Endodermal cell (in vitro differentiated cells): Measurements from ENCODE around the gene IAH1. TPM values are rescaled to one million over a fixed set of nuclear protein-coding genes. Genes with fewer than 3 reads are reported as not detected.

ENCODE experiments used
- DNase-seq: peaks from one replicate; pipeline ENCODE4 v3.0.0-alpha.2; 2017
- H3K27ac ChIP-seq: 2 replicates; pipeline ENCODE4 v1.5.1; 2013; ENCODE audit warnings: mild to moderate bottlenecking, low read depth, low read length, moderate library complexity
- H3K27me3 ChIP-seq: 2 replicates; pipeline ENCODE4 v1.6.1; 2013; ENCODE audit warnings: mild to moderate bottlenecking, low read length, moderate library complexity; ENCODE audit not compliant: insufficient read depth, control insufficient read depth, poor library complexity, severe bottlenecking
- H3K36me3 ChIP-seq: 2 replicates; pipeline ENCODE4 v1.7.0; 2013; ENCODE audit warnings: mild to moderate bottlenecking, low read length, moderate library complexity; ENCODE audit not compliant: control insufficient read depth, insufficient read depth
- H3K4me1 ChIP-seq: one replicate; pipeline ENCODE4 v1.7.0; 2013; ENCODE audit warnings: low read length; ENCODE audit not compliant: control insufficient read depth, insufficient read depth
- H3K4me3 ChIP-seq: 2 replicates; pipeline ENCODE4 v1.5.1; 2013; ENCODE audit warnings: mild to moderate bottlenecking, low read length, moderate library complexity
- H3K9ac ChIP-seq: 2 replicates; pipeline ENCODE4 v1.6.1; 2013; ENCODE audit warnings: mild to moderate bottlenecking, low read length, moderate library complexity; ENCODE audit not compliant: poor library complexity, severe bottlenecking; ENCODE audit errors: extremely low read depth
- H3K9me3 ChIP-seq: 2 replicates; pipeline ENCODE4 v1.6.1; 2013; ENCODE audit warnings: mild to moderate bottlenecking, low read length, moderate library complexity; ENCODE audit not compliant: control insufficient read depth
- H3K27ac Mint-ChIP-seq: 2 replicates; pipeline ENCODE4 v1.8.0; 2020; ENCODE audit warnings: mixed read lengths
- H3K27me3 Mint-ChIP-seq: 2 replicates; pipeline ENCODE4 v1.8.0; 2021; ENCODE audit warnings: mild to moderate bottlenecking, mixed read lengths; ENCODE audit not compliant: insufficient read depth
- H3K36me3 Mint-ChIP-seq: 2 replicates; pipeline ENCODE4 v1.8.0; 2020; ENCODE audit warnings: low read depth, mixed read lengths
- H3K4me1 Mint-ChIP-seq: 2 replicates; pipeline ENCODE4 v1.8.0; 2020; ENCODE audit warnings: mixed read lengths
- H3K4me3 Mint-ChIP-seq: 2 replicates; pipeline ENCODE4 v1.8.0; 2020; ENCODE audit warnings: mild to moderate bottlenecking, moderate library complexity, mixed read lengths
- H3K9me3 Mint-ChIP-seq: 2 replicates; pipeline ENCODE4 v1.8.0; 2020; ENCODE audit warnings: mild to moderate bottlenecking, mixed read lengths
- WGBS, 2 experiments: methylation state at CpG; one replicate each; pipeline versions ENCODE4 v1.1.5 to v1.1.7; 2013; ENCODE audit warnings: missing lambda C conversion rate in 2 of 2, mixed read lengths in 1 of 2; ENCODE audit not compliant: insufficient coverage in 1 of 2, insufficient read length in 1 of 2; 5-methylcytosine and 5-hydroxymethylcytosine counted together
- total RNA-seq, 2 donors: library from RNA; stranded (reverse); fragmentation: NEBNext Ultra II Directional in 1 of 2; extraction: Animal tissue kit (Norgen Biotek cat#: 25700) in 1 of 2; gene quantifications; 2 replicates in 1 of 2; 3 replicates in 1 of 2; pipeline ENCODE4 v1.2.1, GENCODE V29; 2021
- TF ChIP-seq, protein P1 (sequence below): fragments of 200-600 bp; sonication (generic); conservative IDR thresholded peaks from 2 replicates; pipeline ENCODE4 v1.5.0; 2021; ENCODE audit warnings: antibody characterized with exemption, mild to moderate bottlenecking

Gene IAH1
- total RNA-seq, 2 donors from 2014 or later = 33.6 to 50.6 TPM

DNA sequence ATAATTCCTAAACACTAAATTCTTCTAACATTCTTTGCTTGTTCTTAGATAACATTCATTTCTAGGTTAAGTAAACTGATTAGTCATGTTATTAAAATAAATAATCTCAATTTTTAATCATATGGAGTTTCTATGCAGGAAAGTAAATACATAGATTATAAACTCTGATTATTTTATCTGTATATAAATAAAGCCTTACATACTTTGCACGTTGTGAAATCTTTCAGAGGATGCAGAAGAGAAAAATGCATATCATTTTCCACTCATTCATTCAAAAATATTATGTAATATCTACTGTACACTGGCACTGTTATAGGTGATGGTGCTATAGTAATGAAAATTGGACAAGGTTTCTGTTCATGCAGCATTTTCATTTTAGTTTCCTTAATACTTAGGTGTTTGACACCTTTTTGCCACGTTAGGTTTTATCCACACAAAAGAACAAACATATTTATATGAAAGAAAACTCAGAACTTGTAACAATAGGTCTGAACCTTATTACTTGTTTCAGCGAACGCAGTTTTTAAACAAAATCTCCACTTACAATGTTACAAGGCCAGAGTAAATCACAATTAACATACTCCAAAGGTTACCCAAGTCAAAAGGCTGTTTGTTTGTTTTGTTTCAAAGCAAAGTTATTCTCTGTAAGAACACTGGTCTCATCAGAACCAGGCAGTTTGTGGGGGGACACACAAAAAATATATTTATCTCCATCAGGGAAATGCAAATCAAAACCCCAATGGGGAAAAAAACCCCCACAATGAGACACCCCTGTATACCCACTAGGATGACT lies 53.8 kb downstream of the IAH1 start:
- Histone ChIP-seq H3K9me3 (no peaks in the 10 kb centered on the region), H3K36me3 (peaks cover 88% of the 10 kb centered on the region), H3K4me1 (no peaks in the 10 kb centered on the region), H3K4me3 (no peak overlapping the region), H3K9ac (no peak overlapping the region), H3K27ac (no peak overlapping the region), H3K27me3 (no peaks in the 10 kb centered on the region)
- Mint-ChIP-seq H3K27ac (no peak overlapping the region), H3K36me3 (peaks cover 62% of the 10 kb centered on the region), H3K27me3 (no peaks in the 10 kb centered on the region), H3K9me3 (no peaks in the 10 kb centered on the region), H3K4me3 (no peak overlapping the region), H3K4me1 (no peaks in the 10 kb centered on the region)
- WGBS, 2 experiments = 100% methylated on average over 2 to 3 of the region's 4 CpGs
- DNase-seq = no peak
- TF ChIP-seq, protein P1, sequence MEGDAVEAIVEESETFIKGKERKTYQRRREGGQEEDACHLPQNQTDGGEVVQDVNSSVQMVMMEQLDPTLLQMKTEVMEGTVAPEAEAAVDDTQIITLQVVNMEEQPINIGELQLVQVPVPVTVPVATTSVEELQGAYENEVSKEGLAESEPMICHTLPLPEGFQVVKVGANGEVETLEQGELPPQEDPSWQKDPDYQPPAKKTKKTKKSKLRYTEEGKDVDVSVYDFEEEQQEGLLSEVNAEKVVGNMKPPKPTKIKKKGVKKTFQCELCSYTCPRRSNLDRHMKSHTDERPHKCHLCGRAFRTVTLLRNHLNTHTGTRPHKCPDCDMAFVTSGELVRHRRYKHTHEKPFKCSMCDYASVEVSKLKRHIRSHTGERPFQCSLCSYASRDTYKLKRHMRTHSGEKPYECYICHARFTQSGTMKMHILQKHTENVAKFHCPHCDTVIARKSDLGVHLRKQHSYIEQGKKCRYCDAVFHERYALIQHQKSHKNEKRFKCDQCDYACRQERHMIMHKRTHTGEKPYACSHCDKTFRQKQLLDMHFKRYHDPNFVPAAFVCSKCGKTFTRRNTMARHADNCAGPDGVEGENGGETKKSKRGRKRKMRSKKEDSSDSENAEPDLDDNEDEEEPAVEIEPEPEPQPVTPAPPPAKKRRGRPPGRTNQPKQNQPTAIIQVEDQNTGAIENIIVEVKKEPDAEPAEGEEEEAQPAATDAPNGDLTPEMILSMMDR = no peak

DNA sequence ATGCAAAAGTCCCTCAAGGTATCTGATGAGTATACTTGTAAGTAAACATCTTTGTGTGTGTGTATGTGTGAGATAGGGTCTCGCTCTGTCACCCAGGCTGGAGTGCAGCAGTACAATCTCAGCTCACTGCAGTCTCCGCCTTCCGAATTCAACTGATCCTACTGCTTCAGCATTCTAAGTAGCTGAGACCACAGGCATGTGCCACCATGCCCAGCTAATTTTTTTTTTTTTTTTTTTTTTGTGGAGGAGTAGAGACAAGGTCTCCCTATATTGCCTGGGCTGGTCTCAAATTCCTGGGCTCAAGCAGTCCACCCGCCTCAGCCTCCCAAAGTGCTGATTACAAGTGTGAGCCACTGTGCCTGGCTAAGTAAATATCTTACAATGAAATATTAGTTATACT lies 58.1 kb downstream of the IAH1 start:
- H3K4me1 ChIP-seq = no peaks in the 10 kb centered on the region
- no peak overlapping the region for H3K4me3 Mint-ChIP-seq
- WGBS, 2 experiments = 95% methylated on average over 4 of the region's 4 CpGs; no CpG with 5 or more reads in 1 of the 2 experiments

DNA sequence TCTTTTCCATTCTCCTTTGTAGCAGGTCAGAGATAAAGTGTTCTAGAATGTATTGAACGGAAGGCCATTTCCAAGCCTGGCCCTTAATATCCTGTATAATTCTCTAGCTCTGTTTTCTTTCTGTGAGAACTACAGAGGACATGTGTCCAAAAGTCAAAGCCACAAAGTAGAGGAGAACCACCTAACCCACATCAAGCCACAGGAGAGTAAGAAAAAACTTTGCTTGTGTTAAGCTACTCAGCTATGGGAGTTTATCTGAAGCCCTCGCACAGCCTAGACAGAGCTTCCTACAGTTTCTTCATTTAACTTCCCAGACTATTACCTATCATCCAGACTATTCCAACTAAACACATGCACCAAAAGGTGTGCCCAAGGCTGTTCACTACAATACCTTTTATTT lies 59.3 kb downstream of the IAH1 start:
- DNase-seq = no peak
- H3K36me3 ChIP-seq = peaks cover 71% of the 10 kb centered on the region
- Mint-ChIP-seq H3K9me3 (no peaks in the 10 kb centered on the region), H3K4me3 (no peak overlapping the region), H3K27ac (no peak overlapping the region), H3K27me3 (no peaks in the 10 kb centered on the region), H3K4me1 (peaks cover 2% of the 10 kb centered on the region), H3K36me3 (peaks cover 45% of the 10 kb centered on the region)
- WGBS, 2 experiments = 94 to 100% methylated on average over 1 to 2 of the region's 2 CpGs
- H3K27me3 ChIP-seq = no peaks in the 10 kb centered on the region
- no peak overlapping the region for H3K27ac ChIP-seq
- H3K9me3 ChIP-seq = no peaks in the 10 kb centered on the region
- TF ChIP-seq, protein P1 = no peak
- no peak overlapping the region for H3K9ac ChIP-seq
- no peak overlapping the region for H3K4me3 ChIP-seq
- no peaks in the 10 kb centered on the region for H3K4me1 ChIP-seq

More for the DNA sequence above, 58.1 kb downstream of the IAH1 start:
- Mint-ChIP-seq H3K27ac (no peak overlapping the region), H3K27me3 (no peaks in the 10 kb centered on the region), H3K9me3 (no peaks in the 10 kb centered on the region), H3K36me3 (peaks cover 54% of the 10 kb centered on the region), H3K4me1 (peaks cover 2% of the 10 kb centered on the region)
- DNase-seq = no peak
- Histone ChIP-seq H3K4me3 (no peak overlapping the region), H3K9me3 (no peaks in the 10 kb centered on the region), H3K36me3 (peaks cover 83% of the 10 kb centered on the region), H3K27me3 (no peaks in the 10 kb centered on the region), H3K9ac (no peak overlapping the region), H3K27ac (no peak overlapping the region)
- TF ChIP-seq, protein P1 = no peak
